GM23248 (cell line): ENCODE data around the gene RAB28.

Source experiments
- EZH2 ChIP-seq: fragments of 200-600 bp; sonication (generic); IDR thresholded peaks from 2 replicates; pipeline ENCODE4 v1.6.1; 2018; ENCODE audit warnings: antibody characterized with exemption, mild to moderate bottlenecking; ENCODE audit not compliant: insufficient read depth, poor library complexity, severe bottlenecking
- EZH2phosphoT487 ChIP-seq: fragments of 200-600 bp; sonication (generic); IDR thresholded peaks from 2 replicates; pipeline ENCODE4 v1.6.1; 2018; ENCODE audit warnings: antibody characterized with exemption, moderate library complexity, mild to moderate bottlenecking, low read depth; ENCODE audit not compliant: insufficient read depth

DNA sequence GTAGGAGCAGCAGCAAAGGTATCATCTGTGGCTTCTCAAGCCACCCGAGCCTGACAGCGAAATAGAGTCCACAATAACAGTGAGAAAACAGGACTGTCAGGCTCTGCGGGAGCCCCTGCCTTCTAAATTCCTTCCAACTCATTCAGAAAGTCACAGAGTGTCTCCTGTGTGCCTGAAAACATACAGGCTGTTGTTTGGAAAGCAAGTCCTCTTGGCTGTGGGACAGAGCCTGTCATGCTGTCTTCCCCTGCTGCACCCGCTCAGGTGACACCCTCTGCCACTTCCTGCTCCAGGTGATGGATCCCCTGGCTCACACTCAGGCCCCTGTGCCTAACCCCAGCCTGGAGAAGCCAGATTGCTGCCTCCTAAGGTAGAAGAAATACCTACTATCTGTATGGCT lies 152.3 kb downstream of the RAB28 start:
- TF ChIP-seq EZH2 (no peak), EZH2phosphoT487 (no peak)
